ENCODE measurements around the gene HMGN3.

DNA sequence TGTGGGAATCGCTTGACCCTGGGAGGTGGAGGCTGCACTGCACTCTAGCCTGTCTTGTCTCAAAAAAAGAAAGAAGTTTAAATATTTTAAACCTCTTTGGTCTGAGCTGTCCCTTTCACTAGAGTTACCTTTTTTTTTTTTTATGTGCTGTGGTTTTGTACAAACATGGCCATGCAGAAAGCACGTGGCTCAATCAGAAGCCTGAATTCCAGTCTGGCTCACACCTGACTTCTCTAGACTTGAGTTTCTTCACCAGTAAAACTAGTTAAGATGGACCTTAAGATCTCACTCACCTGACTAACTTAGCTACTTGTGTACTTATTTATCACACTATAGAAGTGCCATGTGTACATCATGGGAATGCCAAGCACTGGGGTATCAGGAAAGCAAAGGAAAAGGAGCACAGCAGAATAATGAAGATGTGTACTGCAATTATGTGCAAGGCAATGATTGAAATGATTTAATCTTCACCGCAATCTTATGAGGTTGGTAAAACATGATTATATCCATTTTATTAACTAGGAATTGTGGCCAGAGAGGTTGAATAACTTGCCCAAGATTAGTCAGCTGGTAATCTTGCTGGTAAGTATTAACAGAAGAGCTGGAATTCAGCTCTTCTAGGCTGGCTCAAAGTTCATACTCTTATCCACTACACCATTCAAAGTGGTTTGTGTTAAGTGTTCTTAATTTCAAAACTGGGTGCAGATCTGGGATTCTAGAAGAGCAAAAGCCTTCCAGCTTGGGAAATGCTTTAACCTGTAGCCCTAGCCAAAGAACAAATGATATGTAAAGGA lies 10.7 kb downstream of the HMGN3 start:
- TF ChIP-seq RAD21 (conservative IDR thresholded peaks at IDR 0.05) (no peak), EZH2 (IDR thresholded peaks at IDR 0.05; ENCODE audit: borderline replicate concordance, insufficient read depth, low read length, poor library complexity, severe bottlenecking) (no peak)
- TF ChIP-seq, protein P1, sequence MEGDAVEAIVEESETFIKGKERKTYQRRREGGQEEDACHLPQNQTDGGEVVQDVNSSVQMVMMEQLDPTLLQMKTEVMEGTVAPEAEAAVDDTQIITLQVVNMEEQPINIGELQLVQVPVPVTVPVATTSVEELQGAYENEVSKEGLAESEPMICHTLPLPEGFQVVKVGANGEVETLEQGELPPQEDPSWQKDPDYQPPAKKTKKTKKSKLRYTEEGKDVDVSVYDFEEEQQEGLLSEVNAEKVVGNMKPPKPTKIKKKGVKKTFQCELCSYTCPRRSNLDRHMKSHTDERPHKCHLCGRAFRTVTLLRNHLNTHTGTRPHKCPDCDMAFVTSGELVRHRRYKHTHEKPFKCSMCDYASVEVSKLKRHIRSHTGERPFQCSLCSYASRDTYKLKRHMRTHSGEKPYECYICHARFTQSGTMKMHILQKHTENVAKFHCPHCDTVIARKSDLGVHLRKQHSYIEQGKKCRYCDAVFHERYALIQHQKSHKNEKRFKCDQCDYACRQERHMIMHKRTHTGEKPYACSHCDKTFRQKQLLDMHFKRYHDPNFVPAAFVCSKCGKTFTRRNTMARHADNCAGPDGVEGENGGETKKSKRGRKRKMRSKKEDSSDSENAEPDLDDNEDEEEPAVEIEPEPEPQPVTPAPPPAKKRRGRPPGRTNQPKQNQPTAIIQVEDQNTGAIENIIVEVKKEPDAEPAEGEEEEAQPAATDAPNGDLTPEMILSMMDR (IDR thresholded peaks at IDR 0.05; ENCODE audit: poor library complexity, severe bottlenecking): no peak
